HG03060 (cell line): Measurements from ENCODE around the gene ZSCAN21.

Experiments used
- ATAC-seq: cut with Tn5 transposase; IDR thresholded peaks from one replicate; pipeline ENCODE4 v1.9.1; 2021; ENCODE audit warnings: low read depth, moderate number of reproducible peaks; ENCODE audit not compliant: unreplicated experiment

The ZSCAN21 gene

GRCh38 chr7:100024020-100024619 is 25.5 kb upstream of the ZSCAN21 start:
- ATAC-seq: no peak

GRCh38 chr7:100027197-100027596 is 22.4 kb upstream of the ZSCAN21 start:
- no peak for ATAC-seq

GRCh38 chr7:100029596-100029995 is 20.0 kb upstream of the ZSCAN21 start:
- no peak for ATAC-seq

GRCh38 chr7:100033526-100033925 is 16.0 kb upstream of the ZSCAN21 start:
- ATAC-seq: no peak

- no peak for ATAC-seq
Measured at GRCh38 chr7:100034871-100035510, 14.6 kb upstream of the ZSCAN21 start.

- ATAC-seq: no peak
Measured at GRCh38 chr7:100035876-100036275, 13.7 kb upstream of the ZSCAN21 start.

GRCh38 chr7:100038326-100038725 is 11.2 kb upstream of the ZSCAN21 start:
- ATAC-seq: no peak

GRCh38 chr7:100040575-100040974 is 9.0 kb upstream of the ZSCAN21 start:
- ATAC-seq: no peak

- no peak for ATAC-seq
Measured at GRCh38 chr7:100044718-100045117, 4.9 kb upstream of the ZSCAN21 start.

GRCh38 chr7:100048680-100049079 is 894 bp upstream of the ZSCAN21 start:
- no peak for ATAC-seq

GRCh38 chr7:100051611-100052010 is 2.0 kb downstream of the ZSCAN21 start:
- no peak for ATAC-seq

- ATAC-seq: no peak
Measured at GRCh38 chr7:100053215-100053614, 3.6 kb downstream of the ZSCAN21 start.

GRCh38 chr7:100057006-100057405 is 7.4 kb downstream of the ZSCAN21 start:
- ATAC-seq: no peak

- ATAC-seq: no peak
Measured at GRCh38 chr7:100059251-100059739, 9.7 kb downstream of the ZSCAN21 start.

GRCh38 chr7:100061518-100062193 is 12.1 kb downstream of the ZSCAN21 start:
- no peak for ATAC-seq

GRCh38 chr7:100063376-100063775 is 13.8 kb downstream of the ZSCAN21 start:
- ATAC-seq: no peak

GRCh38 chr7:100064162-100064561 is 14.6 kb downstream of the ZSCAN21 start:
- ATAC-seq: no peak

GRCh38 chr7:100065452-100066186 is 16.0 kb downstream of the ZSCAN21 start:
- no peak for ATAC-seq

- ATAC-seq: no peak
Measured at GRCh38 chr7:100066953-100067352, 17.4 kb downstream of the ZSCAN21 start.

GRCh38 chr7:100069991-100070390 is 20.4 kb downstream of the ZSCAN21 start:
- no peak for ATAC-seq
